ENCODE results near the gene CELF2. TPM values are rescaled to one million over a fixed set of nuclear protein-coding genes. Genes with fewer than 3 reads are reported as not detected.

The CELF2 gene
- total RNA-seq, 1 donor from 2014 or later = 31.6 TPM

GRCh38 chr10:11255796-11256444, 238.2 kb downstream of the CELF2 start:
- peaks cover 5% of the 10 kb centered on the region for H3K4me1 Mint-ChIP-seq
- no peak overlapping the region for H3K4me2 ChIP-seq
- no peak overlapping the region for H3K9ac ChIP-seq
- no peak overlapping the region for H2AFZ ChIP-seq (replicated peaks)
- peaks cover 7% of the 10 kb centered on the region for H3K36me3 Mint-ChIP-seq
- no peaks in the 10 kb centered on the region for H3K36me3 ChIP-seq
- DNase-seq (ENCODE audit: low spot score) = no peak
- H3K79me2 ChIP-seq (ENCODE audit: low read depth) = no peaks in the 10 kb centered on the region
- no peak overlapping the region for H3K4me3 ChIP-seq
- no peaks in the 10 kb centered on the region for H3K27me3 ChIP-seq
- H3K4me3 Mint-ChIP-seq = no peak overlapping the region
- TF ChIP-seq EZH2phosphoT487 (IDR thresholded peaks at IDR 0.05) (no peak), CTCF (IDR thresholded peaks at IDR 0.05) (no peak), EZH2 (IDR thresholded peaks at IDR 0.05) (no peak)
- no peaks in the 10 kb centered on the region for H3K9me3 ChIP-seq (ENCODE audit: low read depth)
- no peaks in the 10 kb centered on the region for H3K4me1 ChIP-seq
- H3F3A ChIP-seq (ENCODE audit: low read depth) = no peaks in the 10 kb centered on the region
- no peaks in the 10 kb centered on the region for H3K9me3 Mint-ChIP-seq
- no peak overlapping the region for H3K27ac ChIP-seq
- no peak overlapping the region for H3K27ac Mint-ChIP-seq
- no peaks in the 10 kb centered on the region for H4K20me1 ChIP-seq (ENCODE audit: low read depth)
- H3K27me3 Mint-ChIP-seq (ENCODE audit: insufficient read depth, low read depth) = peaks cover 2% of the 10 kb centered on the region

GRCh38 chr10:11256896-11257295, 239.2 kb downstream of the CELF2 start:
- Mint-ChIP-seq H3K9me3 (no peaks in the 10 kb centered on the region), H3K27me3 (ENCODE audit: insufficient read depth, low read depth) (peaks cover 2% of the 10 kb centered on the region), H3K4me3 (no peak overlapping the region), H3K36me3 (peaks cover 7% of the 10 kb centered on the region), H3K4me1 (peaks cover 5% of the 10 kb centered on the region), H3K27ac (no peak overlapping the region)
- Histone ChIP-seq H3K36me3 (no peaks in the 10 kb centered on the region), H3K79me2 (ENCODE audit: low read depth) (no peaks in the 10 kb centered on the region), H3K4me2 (no peak overlapping the region), H3F3A (ENCODE audit: low read depth) (no peaks in the 10 kb centered on the region), H3K9ac (no peak overlapping the region), H3K27ac (no peak overlapping the region), H2AFZ (replicated peaks) (no peak overlapping the region), H3K4me1 (no peaks in the 10 kb centered on the region), H3K4me3 (no peak overlapping the region), H3K9me3 (ENCODE audit: low read depth) (no peaks in the 10 kb centered on the region), H3K27me3 (no peaks in the 10 kb centered on the region), H4K20me1 (ENCODE audit: low read depth) (no peaks in the 10 kb centered on the region)
- TF ChIP-seq CTCF (IDR thresholded peaks at IDR 0.05) (no peak), EZH2phosphoT487 (IDR thresholded peaks at IDR 0.05) (no peak)
- no peak for DNase-seq (ENCODE audit: low spot score)

GRCh38 chr10:11257440-11258090, 239.9 kb downstream of the CELF2 start:
- Histone ChIP-seq H3F3A (ENCODE audit: low read depth) (no peaks in the 10 kb centered on the region), H3K9me3 (ENCODE audit: low read depth) (no peaks in the 10 kb centered on the region), H3K27ac (no peak overlapping the region), H3K36me3 (no peaks in the 10 kb centered on the region), H3K79me2 (ENCODE audit: low read depth) (no peaks in the 10 kb centered on the region), H3K4me1 (no peaks in the 10 kb centered on the region), H2AFZ (replicated peaks) (no peak overlapping the region), H3K4me3 (no peak overlapping the region), H4K20me1 (ENCODE audit: low read depth) (no peaks in the 10 kb centered on the region), H3K27me3 (no peaks in the 10 kb centered on the region), H3K4me2 (no peak overlapping the region), H3K9ac (no peak overlapping the region)
- DNase-seq (ENCODE audit: low spot score) = no peak
- peaks cover 7% of the 10 kb centered on the region for H3K36me3 Mint-ChIP-seq
- H3K4me3 Mint-ChIP-seq = no peak overlapping the region
- peaks cover 5% of the 10 kb centered on the region for H3K4me1 Mint-ChIP-seq
- H3K27ac Mint-ChIP-seq = no peak overlapping the region
- no peaks in the 10 kb centered on the region for H3K9me3 Mint-ChIP-seq
- peaks cover 2% of the 10 kb centered on the region for H3K27me3 Mint-ChIP-seq (ENCODE audit: insufficient read depth, low read depth)
- TF ChIP-seq EZH2phosphoT487 (IDR thresholded peaks at IDR 0.05) (no peak), CTCF (IDR thresholded peaks at IDR 0.05) (no peak), EZH2 (IDR thresholded peaks at IDR 0.05) (no peak)
